Measurements from ENCODE around the gene EVI5L.

GRCh38 chr19:7789447-7789846, 40.6 kb upstream of the EVI5L start:
- TF ChIP-seq CTCF (conservative IDR thresholded peaks at IDR 0.05; ENCODE audit: low read length) (no peak), EZH2phosphoT487 (IDR thresholded peaks at IDR 0.05; ENCODE audit: borderline replicate concordance) (no peak)
